Vagina (tissue), 2 donors: ENCODE data around the gene PTPRN2.

ENCODE experiments used
- CTCF ChIP-seq, 3 experiments: fragments of 450-650 bp in 2 of 3; fragments of 200-600 bp in 1 of 3; sonication (generic) in 1 of 3; IDR thresholded peaks; one replicate each; pipeline ENCODE4 v1.5.1; 2017 to 2019; ENCODE audit warnings: antibody characterized with exemption in 3 of 3, mild to moderate bottlenecking in 2 of 3, moderate library complexity in 2 of 3
- POLR2A ChIP-seq, 2 donors: fragments of 450-650 bp; IDR thresholded peaks; one replicate each; pipeline ENCODE4 v1.6.1; 2017; ENCODE audit warnings: antibody characterized with exemption in 2 of 2, mild to moderate bottlenecking in 2 of 2, moderate library complexity in 2 of 2
- POLR2AphosphoS5 ChIP-seq, 2 donors: sonication (generic); formaldehyde crosslinking; IDR thresholded peaks; one replicate each; pipeline ENCODE4 v1.9.0; 2017; ENCODE audit warnings: antibody characterized with exemption in 2 of 2, mild to moderate bottlenecking in 2 of 2, low read depth in 1 of 2; ENCODE audit not compliant: insufficient read depth in 1 of 2

- no peak for TF ChIP-seq CTCF (IDR thresholded peaks at IDR 0.05)
- no peak for TF ChIP-seq POLR2A (IDR thresholded peaks at IDR 0.05)
- TF ChIP-seq POLR2AphosphoS5 (IDR thresholded peaks at IDR 0.05; ENCODE audit: insufficient read depth in 1 of 2, low read depth in 1 of 2), result no peak
Measured at GRCh38 chr7:157525491-157525915, 1062.1 kb downstream of the PTPRN2 start.
